K562 (cell line): Measurements from ENCODE around the gene PCK1. TPM values are rescaled to one million over a fixed set of nuclear protein-coding genes. Genes with fewer than 3 reads are reported as not detected.
A peak's percentile ranks its signal among the peaks of the same experiment; 100 is the strongest.

ENCODE experiments used
- BMI1 ChIP-seq: fragments of 150-350 bp; IDR thresholded peaks from 2 replicates; pipeline ENCODE4 v1.6.1; 2014; ENCODE audit warnings: low read length
- CBFA2T2 ChIP-seq: fragments of 450-650 bp; conservative IDR thresholded peaks from 2 replicates; pipeline ENCODE4 v1.6.1; 2017; ENCODE audit warnings: mild to moderate bottlenecking
- EHMT2 ChIP-seq: fragments of 450-650 bp; IDR thresholded peaks from 2 replicates; pipeline ENCODE4 v1.6.1; 2018; ENCODE audit warnings: antibody characterized with exemption
- MAX ChIP-seq: sonication (generic); formaldehyde crosslinking; IDR thresholded peaks from 2 replicates; pipeline ENCODE4 v1.9.0; 2022; ENCODE audit warnings: mild to moderate bottlenecking, missing genetic modification reagents
- NFRKB ChIP-seq: fragments of 450-650 bp; IDR thresholded peaks from 2 replicates; pipeline ENCODE4 v1.6.1; 2016; ENCODE audit warnings: low read depth
- RHOXF2B ChIP-seq: fragments of 250-450 bp; sonication (Bioruptor Pico); conservative IDR thresholded peaks from 2 replicates; pipeline ENCODE4 v1.5.1; 2021
- SRSF3 ChIP-seq: fragments of 200-400 bp; formaldehyde crosslinking; IDR thresholded peaks from 2 replicates; pipeline ENCODE4 v1.6.1; 2016; ENCODE audit warnings: mild to moderate bottlenecking, low read length, moderate library complexity; ENCODE audit not compliant: insufficient read depth
- STAG1 ChIP-seq: sonication (generic); formaldehyde crosslinking; IDR thresholded peaks from 2 replicates; pipeline ENCODE4 v1.5.0; 2020; ENCODE audit warnings: missing genetic modification reagents, borderline replicate concordance
- TCF15 ChIP-seq: fragments of 250-450 bp; sonication (Bioruptor Pico); IDR thresholded peaks from 2 replicates; pipeline ENCODE4 v1.8.0; 2022; ENCODE audit warnings: moderate library complexity, mild to moderate bottlenecking, inconsistent platforms
- YY1 ChIP-seq, 3 experiments: IDR thresholded peaks; 2 replicates each; pipeline ENCODE4 v1.6.1; 2011; ENCODE audit warnings: low read length in 2 of 3, mild to moderate bottlenecking in 2 of 3, moderate library complexity in 2 of 3, borderline replicate concordance in 1 of 3, control low read depth in 1 of 3, low read depth in 1 of 3; ENCODE audit not compliant: insufficient read depth in 3 of 3, insufficient replicate concordance in 2 of 3, control insufficient read depth in 1 of 3, insufficient read length in 1 of 3; ENCODE audit errors: extremely low read depth in 1 of 3
- ZC3H11A ChIP-seq: IDR thresholded peaks from 2 replicates; pipeline ENCODE4 v1.6.1; 2012; ENCODE audit warnings: low read depth, low read length, improper control_type of control experiment
- ZNF12 ChIP-seq: sonication (generic); formaldehyde crosslinking; IDR thresholded peaks from 2 replicates; pipeline ENCODE4 v1.4.0; 2020; ENCODE audit warnings: mild to moderate bottlenecking, missing genetic modification reagents
- ZNF146 ChIP-seq: IDR thresholded peaks from one replicate; pipeline ENCODE4 v1.6.1; 2018; ENCODE audit warnings: missing compliant biosample characterization; ENCODE audit not compliant: unreplicated experiment
- ZNF639 ChIP-seq, 2 experiments: fragments of 200-800 bp in 1 of 2; sonication (Bioruptor generic) in 1 of 2; sonication (generic) in 1 of 2; formaldehyde crosslinking in 1 of 2; IDR thresholded peaks in 1 of 2; conservative IDR thresholded peaks in 1 of 2; 2 replicates each; pipeline versions ENCODE4 v1.5.0 to v1.6.1; 2016 to 2020; ENCODE audit warnings: missing compliant biosample characterization in 1 of 2, missing genetic modification characterization in 1 of 2, missing genetic modification reagents in 1 of 2
- ZNF696 ChIP-seq: fragments of 250-450 bp; sonication (Bioruptor Pico); conservative IDR thresholded peaks from 2 replicates; pipeline ENCODE4 v1.4.0; 2020; ENCODE audit warnings: mild to moderate bottlenecking, moderate library complexity
- polyA plus RNA-seq, 8 experiments: library from polyadenylated mRNA; depleted of rRNA in 4 of 8; stranded (reverse) in 5 of 8; unstranded in 3 of 8; fragments of >200 nt; fragmentation: Nextera tagmentation in 2 of 8; fragmentation: Illumina TruSeq in 1 of 8; extraction: Ambion mirVana in 2 of 8; extraction: Trizol in 1 of 8; gene quantifications; 2 replicates each; pipeline versions ENCODE4 v1.2.1 to v1.2.3, GENCODE V29; 2011 to 2014; ENCODE audit warnings: inconsistent platforms in 1 of 8, missing spikeins in 1 of 8
- total RNA-seq, 7 experiments: library from RNA; depleted of rRNA in 6 of 7; stranded (reverse); fragments of >200 nt in 6 of 7; fragmentation: Illumina TruSeq in 2 of 7; extraction: Trizol in 2 of 7; gene quantifications; 2 replicates each; pipeline versions ENCODE4 v1.2.1 to v1.2.3, GENCODE V29; 2011 to 2021; ENCODE audit warnings: low replicate concordance in 1 of 7
- TF ChIP-seq, protein P1 (sequence below): sonication (generic); formaldehyde crosslinking; IDR thresholded peaks from 2 replicates; pipeline ENCODE4 v1.8.0; 2022; ENCODE audit warnings: mild to moderate bottlenecking, missing genetic modification reagents
- TF ChIP-seq, protein P2 (sequence below): fragments of 250-450 bp; sonication (Bioruptor Pico); IDR thresholded peaks from 2 replicates; pipeline ENCODE4 v1.8.0; 2021; ENCODE audit warnings: mild to moderate bottlenecking, moderate library complexity

PCK1 gene
- total and polyA plus RNA-seq, 9 of the 15 experiments (the other 6 are each of a cell fraction or from before 2014, with no cell fraction given): 0.05 to 0.73 (median 0.15) TPM

GRCh38 chr20:57523782-57524181 lies 37.1 kb upstream of the PCK1 start (continued):
- TF ChIP-seq ZNF639 (CRISPR knock-in tag; conservative IDR thresholded peaks at IDR 0.05 in 1 of 2, IDR thresholded peaks at IDR 0.05 in 1 of 2): 0 out of 4 replicates have a peak, but pooled peaks of 1 of the 2 experiments have one; percentile 2
- TF ChIP-seq, protein P1, sequence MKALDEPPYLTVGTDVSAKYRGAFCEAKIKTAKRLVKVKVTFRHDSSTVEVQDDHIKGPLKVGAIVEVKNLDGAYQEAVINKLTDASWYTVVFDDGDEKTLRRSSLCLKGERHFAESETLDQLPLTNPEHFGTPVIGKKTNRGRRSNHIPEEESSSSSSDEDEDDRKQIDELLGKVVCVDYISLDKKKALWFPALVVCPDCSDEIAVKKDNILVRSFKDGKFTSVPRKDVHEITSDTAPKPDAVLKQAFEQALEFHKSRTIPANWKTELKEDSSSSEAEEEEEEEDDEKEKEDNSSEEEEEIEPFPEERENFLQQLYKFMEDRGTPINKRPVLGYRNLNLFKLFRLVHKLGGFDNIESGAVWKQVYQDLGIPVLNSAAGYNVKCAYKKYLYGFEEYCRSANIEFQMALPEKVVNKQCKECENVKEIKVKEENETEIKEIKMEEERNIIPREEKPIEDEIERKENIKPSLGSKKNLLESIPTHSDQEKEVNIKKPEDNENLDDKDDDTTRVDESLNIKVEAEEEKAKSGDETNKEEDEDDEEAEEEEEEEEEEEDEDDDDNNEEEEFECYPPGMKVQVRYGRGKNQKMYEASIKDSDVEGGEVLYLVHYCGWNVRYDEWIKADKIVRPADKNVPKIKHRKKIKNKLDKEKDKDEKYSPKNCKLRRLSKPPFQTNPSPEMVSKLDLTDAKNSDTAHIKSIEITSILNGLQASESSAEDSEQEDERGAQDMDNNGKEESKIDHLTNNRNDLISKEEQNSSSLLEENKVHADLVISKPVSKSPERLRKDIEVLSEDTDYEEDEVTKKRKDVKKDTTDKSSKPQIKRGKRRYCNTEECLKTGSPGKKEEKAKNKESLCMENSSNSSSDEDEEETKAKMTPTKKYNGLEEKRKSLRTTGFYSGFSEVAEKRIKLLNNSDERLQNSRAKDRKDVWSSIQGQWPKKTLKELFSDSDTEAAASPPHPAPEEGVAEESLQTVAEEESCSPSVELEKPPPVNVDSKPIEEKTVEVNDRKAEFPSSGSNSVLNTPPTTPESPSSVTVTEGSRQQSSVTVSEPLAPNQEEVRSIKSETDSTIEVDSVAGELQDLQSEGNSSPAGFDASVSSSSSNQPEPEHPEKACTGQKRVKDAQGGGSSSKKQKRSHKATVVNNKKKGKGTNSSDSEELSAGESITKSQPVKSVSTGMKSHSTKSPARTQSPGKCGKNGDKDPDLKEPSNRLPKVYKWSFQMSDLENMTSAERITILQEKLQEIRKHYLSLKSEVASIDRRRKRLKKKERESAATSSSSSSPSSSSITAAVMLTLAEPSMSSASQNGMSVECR (CRISPR knock-in tag): 0 out of 2 replicates have a peak, but pooled peaks have one; percentile 20
- TF ChIP-seq NFRKB: 0 out of 2 replicates have a peak, but pooled peaks have one; percentile 0
- TF ChIP-seq CBFA2T2: no peak
- peak in 1 of 3 experiments; percentile 4 for TF ChIP-seq YY1 (IDR thresholded peaks at IDR 0.05; ENCODE audit: borderline replicate concordance in 1 of 3, control insufficient read depth in 1 of 3, extremely low read depth in 1 of 3, insufficient read depth in 3 of 3, insufficient read length in 1 of 3, insufficient replicate concordance in 2 of 3, low read depth in 1 of 3, low read length in 2 of 3)
- no peak for TF ChIP-seq TCF15 (CRISPR knock-in tag)
- no peak for TF ChIP-seq EHMT2
- TF ChIP-seq STAG1 (CRISPR knock-in tag): 0 out of 2 replicates have a peak, but pooled peaks have one; percentile 18
- no peak for TF ChIP-seq MAX (CRISPR knock-in tag)
- TF ChIP-seq RHOXF2B (CRISPR knock-in tag): no peak
- TF ChIP-seq, protein P2, sequence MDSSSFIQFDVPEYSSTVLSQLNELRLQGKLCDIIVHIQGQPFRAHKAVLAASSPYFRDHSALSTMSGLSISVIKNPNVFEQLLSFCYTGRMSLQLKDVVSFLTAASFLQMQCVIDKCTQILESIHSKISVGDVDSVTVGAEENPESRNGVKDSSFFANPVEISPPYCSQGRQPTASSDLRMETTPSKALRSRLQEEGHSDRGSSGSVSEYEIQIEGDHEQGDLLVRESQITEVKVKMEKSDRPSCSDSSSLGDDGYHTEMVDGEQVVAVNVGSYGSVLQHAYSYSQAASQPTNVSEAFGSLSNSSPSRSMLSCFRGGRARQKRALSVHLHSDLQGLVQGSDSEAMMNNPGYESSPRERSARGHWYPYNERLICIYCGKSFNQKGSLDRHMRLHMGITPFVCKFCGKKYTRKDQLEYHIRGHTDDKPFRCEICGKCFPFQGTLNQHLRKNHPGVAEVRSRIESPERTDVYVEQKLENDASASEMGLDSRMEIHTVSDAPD (CRISPR knock-in tag): no peak
- no peak for TF ChIP-seq ZNF696
- no peak for TF ChIP-seq ZNF12 (CRISPR knock-in tag)
- TF ChIP-seq BMI1: no peak
- TF ChIP-seq ZC3H11A: no peak
- no peak for TF ChIP-seq SRSF3
- TF ChIP-seq ZNF146 (CRISPR knock-in tag): no peak
